A549 (cell line): ENCODE results near the gene TMEM86B.

ENCODE experiments used
- EP300 ChIP-seq, 2 experiments: fragments of >200 bp; sonication (Bioruptor Twin); formaldehyde crosslinking; IDR thresholded peaks; 2 replicates in 1 of 2; 3 replicates in 1 of 2; pipeline ENCODE4 v1.6.1; 2016 to 2017
- MYC ChIP-seq: IDR thresholded peaks from 2 replicates; pipeline ENCODE4 v1.6.1; 2012; ENCODE audit warnings: mild to moderate bottlenecking, inconsistent platforms, low read length, improper control_type of control experiment, borderline replicate concordance

- no peak for TF ChIP-seq MYC
- TF ChIP-seq EP300 (IDR thresholded peaks at IDR 0.05), result no peak
These were observed 19.7 kb upstream of the TMEM86B start for GRCh38 chr19:55248166-55248675.
